ENCODE results near the gene SEL1L3.

GRCh38 chr4:25889589-25890503 is 27.1 kb upstream of the SEL1L3 start:
- TF ChIP-seq CTCF (IDR thresholded peaks at IDR 0.05) (no peak), ZFX (IDR thresholded peaks at IDR 0.05; ENCODE audit: borderline replicate concordance) (no peak)
